ENCODE results near the gene TRAPPC4. TPM values are rescaled to one million over a fixed set of nuclear protein-coding genes. Genes with fewer than 3 reads are reported as not detected.

TRAPPC4 gene
- total RNA-seq, 1 donor from 2014 or later, result 49.7 TPM

GRCh38 chr11:119041821-119042514 is 23.4 kb downstream of the TRAPPC4 start:
- no peak for ATAC-seq

GRCh38 chr11:119042927-119043326 is 24.4 kb downstream of the TRAPPC4 start:
- no peak for TF ChIP-seq CTCF (IDR thresholded peaks at IDR 0.05)
- H3K27me3 ChIP-seq (ENCODE audit: low read depth), result no peaks in the 10 kb centered on the region
- DNase-seq (no peak), ATAC-seq (no peak)
- intact Hi-C loops (cut with DNase I), result no loop called here
- H3K4me1 ChIP-seq, result no peaks in the 10 kb centered on the region
- no peak overlapping the region for H3K4me3 ChIP-seq
- H3K27ac ChIP-seq, result no peak overlapping the region
- peaks cover 37% of the 10 kb centered on the region for H3K36me3 ChIP-seq
- no peaks in the 10 kb centered on the region for H3K9me3 ChIP-seq

More at GRCh38 chr11:119041821-119042514, 23.4 kb downstream of the TRAPPC4 start:
- no peak for TF ChIP-seq CTCF (IDR thresholded peaks at IDR 0.05)
- no peak overlapping the region for H3K4me3 ChIP-seq
- H3K4me1 ChIP-seq, result no peaks in the 10 kb centered on the region
- H3K36me3 ChIP-seq, result peaks cover 27% of the 10 kb centered on the region
- H3K27ac ChIP-seq, result no peak overlapping the region
- no peak for DNase-seq
- no peaks in the 10 kb centered on the region for H3K27me3 ChIP-seq (ENCODE audit: low read depth)
- intact Hi-C loops (cut with DNase I), result no loop called here
- no peaks in the 10 kb centered on the region for H3K9me3 ChIP-seq

GRCh38 chr11:119044708-119045107 is 26.1 kb downstream of the TRAPPC4 start:
- Histone ChIP-seq H3K9me3 (no peaks in the 10 kb centered on the region), H3K4me1 (no peaks in the 10 kb centered on the region), H3K4me3 (no peak overlapping the region), H3K27ac (no peak overlapping the region), H3K36me3 (peaks cover 55% of the 10 kb centered on the region), H3K27me3 (ENCODE audit: low read depth) (no peaks in the 10 kb centered on the region)
- no peak for ATAC-seq
- no peak for DNase-seq
- TF ChIP-seq CTCF (IDR thresholded peaks at IDR 0.05), result no peak
- intact Hi-C loops (cut with DNase I), result no loop called here

- H3K4me1 ChIP-seq, result no peaks in the 10 kb centered on the region
- H3K27ac ChIP-seq, result no peak overlapping the region
- no peak overlapping the region for H3K4me3 ChIP-seq
- H3K36me3 ChIP-seq, result peaks cover 72% of the 10 kb centered on the region
- DNase-seq (no peak), ATAC-seq (no peak)
- intact Hi-C loops (cut with DNase I), result no loop called here
- no peak for TF ChIP-seq CTCF (IDR thresholded peaks at IDR 0.05)
- H3K27me3 ChIP-seq (ENCODE audit: low read depth), result no peaks in the 10 kb centered on the region
- no peaks in the 10 kb centered on the region for H3K9me3 ChIP-seq
Observed at GRCh38 chr11:119046489-119046888, 27.9 kb downstream of the TRAPPC4 start.

- DNase-seq (no peak), ATAC-seq (no peak)
- no peak overlapping the region for H3K4me3 ChIP-seq
- H3K9me3 ChIP-seq, result no peaks in the 10 kb centered on the region
- H3K27ac ChIP-seq, result no peak overlapping the region
- H3K27me3 ChIP-seq (ENCODE audit: low read depth), result no peaks in the 10 kb centered on the region
- peaks cover 80% of the 10 kb centered on the region for H3K36me3 ChIP-seq
- H3K4me1 ChIP-seq, result no peaks in the 10 kb centered on the region
- TF ChIP-seq CTCF (IDR thresholded peaks at IDR 0.05), result no peak
- intact Hi-C loops (cut with DNase I), result no loop called here
Observed at GRCh38 chr11:119047205-119047604, 28.6 kb downstream of the TRAPPC4 start.
